K562 treated with DMSO at 1 percent for 48 hours (cell line): Measurements from ENCODE around the gene RNF32. TPM values are rescaled to one million over a fixed set of nuclear protein-coding genes. Genes with fewer than 3 reads are reported as not detected.

Experiments used
- total RNA-seq: library from RNA; unstranded; fragments of 300-600 nt; gene quantifications from 2 replicates; pipeline ENCODE4 v1.2.3, GENCODE V29; 2022; ENCODE audit warnings: low replicate concordance; ENCODE audit errors: extremely low read depth

Gene RNF32
- total RNA-seq: not detected in 2 replicates

GRCh38 chr7:156640257-156640948, at the start of gene RNF32:
RNF32 (plus strand) TSS chr7:156640774; CDS start chr7:156643878, 3,104 bp downstream.

